Tibial nerve (tissue), 4 donors: Measurements from ENCODE around the gene PPP2R2D.

Experiments
- CTCF ChIP-seq, 5 experiments: fragments of 200-600 bp in 3 of 5; fragments of 450-650 bp in 2 of 5; sonication (generic) in 3 of 5; IDR thresholded peaks; one replicate each; pipeline ENCODE4 v1.5.1; 2016 to 2019; ENCODE audit warnings: antibody characterized with exemption in 5 of 5, mild to moderate bottlenecking in 3 of 5, moderate library complexity in 2 of 5
- EP300 ChIP-seq, 2 donors: sonication (generic); formaldehyde crosslinking; IDR thresholded peaks; one replicate each; pipeline ENCODE4 v1.6.1; 2017; ENCODE audit warnings: antibody characterized with exemption in 2 of 2, mild to moderate bottlenecking in 1 of 2
- POLR2A ChIP-seq, 2 donors: fragments of 450-650 bp; IDR thresholded peaks; one replicate each; pipeline ENCODE4 v1.6.1; 2017; ENCODE audit warnings: antibody characterized with exemption in 2 of 2, mild to moderate bottlenecking in 2 of 2, moderate library complexity in 2 of 2

DNA sequence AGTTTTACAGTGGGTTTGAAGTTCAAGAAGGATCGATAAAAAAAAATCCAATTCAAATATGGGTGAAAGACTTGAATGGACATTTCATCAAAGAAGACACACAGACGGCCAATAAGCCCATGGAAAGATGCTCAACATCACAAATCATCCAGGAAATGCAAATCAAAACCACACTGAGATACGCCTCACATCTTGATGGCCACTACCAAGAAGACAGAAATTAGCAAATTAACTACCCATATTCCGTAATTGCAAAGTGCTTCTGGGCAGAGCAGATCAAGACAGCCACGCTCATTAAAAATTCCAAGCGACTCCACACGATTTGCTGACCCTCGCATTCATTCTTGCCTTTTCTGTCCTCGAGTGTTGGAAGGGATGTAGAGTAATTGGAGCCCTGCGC is 34.1 kb upstream of the PPP2R2D start:
- TF ChIP-seq POLR2A (IDR thresholded peaks at IDR 0.05) (no peak), CTCF (IDR thresholded peaks at IDR 0.05) (no peak), EP300 (IDR thresholded peaks at IDR 0.05) (no peak)
